HG02938 (cell line): ENCODE data around the gene ERC1.

Experiments used
- ATAC-seq: cut with Tn5 transposase; IDR thresholded peaks from one replicate; pipeline ENCODE4 v1.9.1; 2021; ENCODE audit warnings: mild to moderate bottlenecking, moderate library complexity; ENCODE audit not compliant: unreplicated experiment

Gene ERC1

GRCh38 chr12:1424674-1425395 is 433.8 kb downstream of the ERC1 start:
- ATAC-seq, result no peak

- no peak for ATAC-seq
These were observed 434.3 kb downstream of the ERC1 start for GRCh38 chr12:1425396-1425729.

GRCh38 chr12:1428671-1429070 is 437.6 kb downstream of the ERC1 start:
- ATAC-seq, result no peak

- ATAC-seq, result no peak
These were observed 439.0 kb downstream of the ERC1 start for GRCh38 chr12:1429980-1430379.

- no peak for ATAC-seq
These were observed 443.4 kb downstream of the ERC1 start for GRCh38 chr12:1434296-1434955.

GRCh38 chr12:1435044-1435443 is 444.0 kb downstream of the ERC1 start:
- no peak for ATAC-seq

GRCh38 chr12:1435456-1435855 is 444.4 kb downstream of the ERC1 start:
- ATAC-seq, result no peak

- ATAC-seq, result no peak
These were observed 445.0 kb downstream of the ERC1 start for GRCh38 chr12:1436015-1436414.

GRCh38 chr12:1436981-1437380 is 446.0 kb downstream of the ERC1 start:
- ATAC-seq, result no peak

- ATAC-seq, result no peak
These were observed 448.2 kb downstream of the ERC1 start for GRCh38 chr12:1439201-1439600.

- no peak for ATAC-seq
These were observed 448.7 kb downstream of the ERC1 start for GRCh38 chr12:1439687-1440086.

- ATAC-seq, result no peak
These were observed 452.6 kb downstream of the ERC1 start for GRCh38 chr12:1443421-1444141.

- ATAC-seq, result no peak
These were observed 453.1 kb downstream of the ERC1 start for GRCh38 chr12:1444142-1444516.

GRCh38 chr12:1445807-1446206 is 454.8 kb downstream of the ERC1 start:
- ATAC-seq, result no peak

GRCh38 chr12:1448336-1448735 is 457.3 kb downstream of the ERC1 start:
- ATAC-seq, result no peak

GRCh38 chr12:1453810-1454209 is 462.8 kb downstream of the ERC1 start:
- ATAC-seq, result no peak

GRCh38 chr12:1456885-1457284 is 465.9 kb downstream of the ERC1 start:
- no peak for ATAC-seq

GRCh38 chr12:1457901-1458300 is 466.9 kb downstream of the ERC1 start:
- no peak for ATAC-seq

GRCh38 chr12:1459339-1459738 is 468.3 kb downstream of the ERC1 start:
- ATAC-seq, result no peak

- no peak for ATAC-seq
These were observed 472.3 kb downstream of the ERC1 start for GRCh38 chr12:1463073-1463905.

GRCh38 chr12:1464925-1465324 is 473.9 kb downstream of the ERC1 start:
- no peak for ATAC-seq
